Measurements from ENCODE around the gene AGO1. TPM values are rescaled to one million over a fixed set of nuclear protein-coding genes. Genes with fewer than 3 reads are reported as not detected.

The AGO1 gene
- total RNA-seq, 1 experiment from 2014 or later: 36.2 TPM

DNA sequence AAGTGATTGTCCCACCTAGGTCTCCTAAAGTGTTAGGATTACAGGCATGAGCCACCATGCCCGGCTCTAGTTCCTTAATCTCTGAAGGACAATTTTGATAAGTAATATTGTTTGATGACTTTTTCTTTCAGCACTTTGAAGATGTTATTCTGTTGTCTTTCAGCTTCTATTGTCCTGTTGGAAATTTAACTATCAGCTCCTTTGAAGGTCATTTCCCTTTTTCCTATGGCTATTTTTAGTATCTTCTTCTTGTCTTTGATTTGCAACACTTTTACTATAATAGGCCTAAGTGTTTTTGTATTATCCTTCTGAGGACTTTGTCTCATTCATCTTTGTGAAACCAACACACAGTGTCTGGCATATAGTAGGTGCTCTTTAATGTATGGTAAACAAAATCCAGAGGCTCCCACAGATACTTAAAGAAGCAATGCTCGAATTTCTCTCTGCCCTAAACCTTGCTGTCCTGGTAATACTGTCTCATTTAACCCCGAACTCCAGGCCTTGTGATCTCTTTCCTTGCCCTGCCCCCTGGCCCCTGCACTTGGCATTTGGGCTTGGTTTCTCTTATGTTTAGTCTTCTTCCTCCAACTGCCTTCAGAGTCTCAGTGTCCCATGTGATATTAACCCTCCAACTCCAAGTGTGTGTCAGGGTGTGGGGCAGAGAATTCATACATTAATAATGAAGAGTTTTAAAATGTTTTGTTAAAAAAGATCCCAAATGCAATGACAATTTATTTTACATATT lies 19.0 kb upstream of the AGO1 start:
- Histone ChIP-seq H3K9ac (ENCODE audit: low read length) (no peak overlapping the region), H3K36me3 (ENCODE audit: control insufficient read depth in 1 of 2, insufficient read depth in 2 of 2, low read length in 2 of 2) (no peaks in the 10 kb centered on the region), H3K27ac (ENCODE audit: low read depth, low read length) (no peak overlapping the region), H4K20me1 (ENCODE audit: insufficient read depth) (no peaks in the 10 kb centered on the region), H3K9me2 (ENCODE audit: insufficient read depth) (no peaks in the 10 kb centered on the region), H3K4me1 (ENCODE audit: control insufficient read depth in 1 of 2, insufficient read depth in 2 of 2, low read length in 2 of 2) (no peaks in the 10 kb centered on the region), H3K4me3 (replicated peaks in 1 of 2; ENCODE audit: low read depth in 1 of 2, low read length in 2 of 2) (no peak overlapping the region), H2AFZ (ENCODE audit: low read depth, low read length, poor library complexity, severe bottlenecking) (no peak overlapping the region), H3K79me2 (ENCODE audit: insufficient read depth, low read length) (no peaks in the 10 kb centered on the region), H3K27me3 (ENCODE audit: insufficient read depth, low read length) (no peaks in the 10 kb centered on the region), H3K9me3 (ENCODE audit: control insufficient read depth in 1 of 2, insufficient read depth in 1 of 2, low read depth in 1 of 2, low read length in 2 of 2) (no peaks in the 10 kb centered on the region), H3K4me2 (ENCODE audit: low read length) (no peak overlapping the region)
- no peak for ATAC-seq
- no TSS peak for BruUV-seq (replicated peaks)
- CTCF ChIA-PET: no interaction called here
- POLR2A ChIA-PET: no interaction called here
- RAD21 ChIA-PET (ENCODE audit: low non-redundant PET in 1 of 2, low total read pairs in 2 of 2, uncharacterized antibody in 2 of 2, unreplicated experiment in 2 of 2): no interaction called here
- TF ChIP-seq EZH2 (IDR thresholded peaks at IDR 0.05): no peak
- TF ChIP-seq EZH2phosphoT487 (IDR thresholded peaks at IDR 0.05; ENCODE audit: borderline replicate concordance): no peak
- no peak for TF ChIP-seq ZNF274 (IDR thresholded peaks at IDR 0.05; ENCODE audit: low read depth, low read length)
- DNase-seq (ENCODE audit: low read depth, low spot score): no peak
- intact Hi-C loops (cut with micrococcal nuclease): no loop called here

DNA sequence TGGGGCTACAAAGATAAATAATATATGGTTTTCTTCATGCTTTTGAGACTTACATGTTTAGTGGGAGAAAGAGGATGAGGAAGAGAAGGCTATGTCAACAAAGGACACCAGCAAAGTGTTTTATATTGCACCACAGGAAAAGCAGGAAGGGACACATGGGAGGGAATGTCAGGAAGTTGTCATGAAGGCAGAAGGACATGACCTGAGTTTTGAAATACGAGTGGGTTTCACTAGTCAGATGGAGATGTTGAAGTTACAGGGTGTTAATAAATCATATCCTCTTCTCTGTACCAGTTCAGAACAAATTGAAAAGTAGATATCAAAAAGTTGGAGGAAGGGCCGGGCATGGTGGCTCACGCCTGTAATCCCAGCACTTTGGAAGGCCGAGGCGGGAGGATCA lies 18.2 kb upstream of the AGO1 start:
- no TSS peak for BruUV-seq (replicated peaks)
- intact Hi-C loops (cut with micrococcal nuclease): no loop called here
- Histone ChIP-seq H3K4me3 (replicated peaks in 1 of 2; ENCODE audit: low read depth in 1 of 2, low read length in 2 of 2) (no peak overlapping the region), H4K20me1 (ENCODE audit: insufficient read depth) (no peaks in the 10 kb centered on the region), H3K79me2 (ENCODE audit: insufficient read depth, low read length) (no peaks in the 10 kb centered on the region), H3K27me3 (ENCODE audit: insufficient read depth, low read length) (no peaks in the 10 kb centered on the region), H3K27ac (ENCODE audit: low read depth, low read length) (no peak overlapping the region), H3K4me2 (ENCODE audit: low read length) (no peak overlapping the region), H2AFZ (ENCODE audit: low read depth, low read length, poor library complexity, severe bottlenecking) (no peak overlapping the region), H3K4me1 (ENCODE audit: control insufficient read depth in 1 of 2, insufficient read depth in 2 of 2, low read length in 2 of 2) (no peaks in the 10 kb centered on the region), H3K9me3 (ENCODE audit: control insufficient read depth in 1 of 2, insufficient read depth in 1 of 2, low read depth in 1 of 2, low read length in 2 of 2) (no peaks in the 10 kb centered on the region), H3K36me3 (ENCODE audit: control insufficient read depth in 1 of 2, insufficient read depth in 2 of 2, low read length in 2 of 2) (no peaks in the 10 kb centered on the region), H3K9me2 (ENCODE audit: insufficient read depth) (no peaks in the 10 kb centered on the region), H3K9ac (ENCODE audit: low read length) (no peak overlapping the region)
- ATAC-seq: no peak
- ChIA-PET CTCF (no interaction called here), RAD21 (ENCODE audit: low non-redundant PET in 1 of 2, low total read pairs in 2 of 2, uncharacterized antibody in 2 of 2, unreplicated experiment in 2 of 2) (no interaction called here), POLR2A (no interaction called here)
- DNase-seq (ENCODE audit: low read depth, low spot score): no peak
- TF ChIP-seq, protein P1, sequence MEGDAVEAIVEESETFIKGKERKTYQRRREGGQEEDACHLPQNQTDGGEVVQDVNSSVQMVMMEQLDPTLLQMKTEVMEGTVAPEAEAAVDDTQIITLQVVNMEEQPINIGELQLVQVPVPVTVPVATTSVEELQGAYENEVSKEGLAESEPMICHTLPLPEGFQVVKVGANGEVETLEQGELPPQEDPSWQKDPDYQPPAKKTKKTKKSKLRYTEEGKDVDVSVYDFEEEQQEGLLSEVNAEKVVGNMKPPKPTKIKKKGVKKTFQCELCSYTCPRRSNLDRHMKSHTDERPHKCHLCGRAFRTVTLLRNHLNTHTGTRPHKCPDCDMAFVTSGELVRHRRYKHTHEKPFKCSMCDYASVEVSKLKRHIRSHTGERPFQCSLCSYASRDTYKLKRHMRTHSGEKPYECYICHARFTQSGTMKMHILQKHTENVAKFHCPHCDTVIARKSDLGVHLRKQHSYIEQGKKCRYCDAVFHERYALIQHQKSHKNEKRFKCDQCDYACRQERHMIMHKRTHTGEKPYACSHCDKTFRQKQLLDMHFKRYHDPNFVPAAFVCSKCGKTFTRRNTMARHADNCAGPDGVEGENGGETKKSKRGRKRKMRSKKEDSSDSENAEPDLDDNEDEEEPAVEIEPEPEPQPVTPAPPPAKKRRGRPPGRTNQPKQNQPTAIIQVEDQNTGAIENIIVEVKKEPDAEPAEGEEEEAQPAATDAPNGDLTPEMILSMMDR (IDR thresholded peaks at IDR 0.05 in 2 of 3, conservative IDR thresholded peaks at IDR 0.05 in 1 of 3; ENCODE audit: borderline replicate concordance in 1 of 3, insufficient read depth in 1 of 3, low read depth in 2 of 3, low read length in 2 of 3): no peak
- TF ChIP-seq, protein P2, sequence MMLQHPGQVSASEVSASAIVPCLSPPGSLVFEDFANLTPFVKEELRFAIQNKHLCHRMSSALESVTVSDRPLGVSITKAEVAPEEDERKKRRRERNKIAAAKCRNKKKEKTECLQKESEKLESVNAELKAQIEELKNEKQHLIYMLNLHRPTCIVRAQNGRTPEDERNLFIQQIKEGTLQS (IDR thresholded peaks at IDR 0.05): no peak
- no peak for TF ChIP-seq SP1 (IDR thresholded peaks at IDR 0.05; ENCODE audit: low read depth)
- TF ChIP-seq TCF7L2 (IDR thresholded peaks at IDR 0.05; ENCODE audit: borderline replicate concordance, extremely low read depth, insufficient read depth, insufficient read length): no peak
- TF ChIP-seq ZFX (IDR thresholded peaks at IDR 0.05): no peak
- no peak for TF ChIP-seq JUND (IDR thresholded peaks at IDR 0.05)
- no peak for TF ChIP-seq CBX3 (IDR thresholded peaks at IDR 0.05; ENCODE audit: low read depth)
- TF ChIP-seq, protein P3, sequence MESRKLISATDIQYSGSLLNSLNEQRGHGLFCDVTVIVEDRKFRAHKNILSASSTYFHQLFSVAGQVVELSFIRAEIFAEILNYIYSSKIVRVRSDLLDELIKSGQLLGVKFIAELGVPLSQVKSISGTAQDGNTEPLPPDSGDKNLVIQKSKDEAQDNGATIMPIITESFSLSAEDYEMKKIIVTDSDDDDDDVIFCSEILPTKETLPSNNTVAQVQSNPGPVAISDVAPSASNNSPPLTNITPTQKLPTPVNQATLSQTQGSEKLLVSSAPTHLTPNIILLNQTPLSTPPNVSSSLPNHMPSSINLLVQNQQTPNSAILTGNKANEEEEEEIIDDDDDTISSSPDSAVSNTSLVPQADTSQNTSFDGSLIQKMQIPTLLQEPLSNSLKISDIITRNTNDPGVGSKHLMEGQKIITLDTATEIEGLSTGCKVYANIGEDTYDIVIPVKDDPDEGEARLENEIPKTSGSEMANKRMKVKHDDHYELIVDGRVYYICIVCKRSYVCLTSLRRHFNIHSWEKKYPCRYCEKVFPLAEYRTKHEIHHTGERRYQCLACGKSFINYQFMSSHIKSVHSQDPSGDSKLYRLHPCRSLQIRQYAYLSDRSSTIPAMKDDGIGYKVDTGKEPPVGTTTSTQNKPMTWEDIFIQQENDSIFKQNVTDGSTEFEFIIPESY (IDR thresholded peaks at IDR 0.05; ENCODE audit: extremely low read depth, insufficient replicate concordance, low read length): no peak

Data from HCT116 (cell line).